ENCODE results near the gene VWC2L. TPM values are rescaled to one million over a fixed set of nuclear protein-coding genes. Genes with fewer than 3 reads are reported as not detected.

Gene VWC2L
- total and polyA plus RNA-seq, 10 of the 15 experiments (the other 5 are each of a cell fraction or from before 2014, with no cell fraction given) = not detected

DNA sequence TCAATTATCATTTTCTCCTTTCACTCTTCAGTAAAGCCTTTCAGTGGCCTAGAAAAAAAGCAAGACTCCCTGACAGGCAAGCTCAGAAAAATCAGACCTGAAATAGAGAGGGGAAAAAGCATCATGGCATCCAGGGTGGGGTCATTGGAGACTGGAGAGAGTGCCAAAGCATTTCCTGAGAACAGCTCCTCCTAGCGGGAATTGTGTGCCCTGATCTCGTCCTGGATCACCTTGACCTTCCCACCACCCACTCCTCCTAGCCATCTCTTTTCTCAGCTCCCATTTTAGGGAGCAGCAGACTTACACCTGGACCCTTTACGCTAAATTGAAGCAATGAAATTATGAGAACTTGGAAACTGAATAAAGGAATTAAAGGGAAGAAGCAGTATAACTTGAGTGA is 176.6 kb downstream of the VWC2L start (continued):
- TF ChIP-seq, protein P1, sequence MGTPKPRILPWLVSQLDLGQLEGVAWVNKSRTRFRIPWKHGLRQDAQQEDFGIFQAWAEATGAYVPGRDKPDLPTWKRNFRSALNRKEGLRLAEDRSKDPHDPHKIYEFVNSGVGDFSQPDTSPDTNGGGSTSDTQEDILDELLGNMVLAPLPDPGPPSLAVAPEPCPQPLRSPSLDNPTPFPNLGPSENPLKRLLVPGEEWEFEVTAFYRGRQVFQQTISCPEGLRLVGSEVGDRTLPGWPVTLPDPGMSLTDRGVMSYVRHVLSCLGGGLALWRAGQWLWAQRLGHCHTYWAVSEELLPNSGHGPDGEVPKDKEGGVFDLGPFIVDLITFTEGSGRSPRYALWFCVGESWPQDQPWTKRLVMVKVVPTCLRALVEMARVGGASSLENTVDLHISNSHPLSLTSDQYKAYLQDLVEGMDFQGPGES (IDR thresholded peaks at IDR 0.05) = no peak
- TF ChIP-seq WRNIP1 (IDR thresholded peaks at IDR 0.05; ENCODE audit: borderline replicate concordance, low read depth, low read length) = no peak
- no peak for TF ChIP-seq SMARCA5 (IDR thresholded peaks at IDR 0.05)
- no peak for TF ChIP-seq ATF7 (IDR thresholded peaks at IDR 0.05; ENCODE audit: low read depth)
- no peak for TF ChIP-seq IRF4 (IDR thresholded peaks at IDR 0.05; ENCODE audit: low read depth, low read length)
- TF ChIP-seq SUPT20H (IDR thresholded peaks at IDR 0.05; ENCODE audit: borderline replicate concordance, control insufficient read depth, low read depth, low read length) = no peak
- TF ChIP-seq ZNF207 (IDR thresholded peaks at IDR 0.05; ENCODE audit: borderline replicate concordance) = no peak
- peak; percentile 21; the same call in 1 of the 2 replicates for TF ChIP-seq SMC3 (IDR thresholded peaks at IDR 0.05; ENCODE audit: borderline replicate concordance, low read length)
- no peak for TF ChIP-seq IKZF2 (IDR thresholded peaks at IDR 0.05)
- no peak for TF ChIP-seq CBX5 (IDR thresholded peaks at IDR 0.05; ENCODE audit: low read depth)
- TF ChIP-seq, protein P2, sequence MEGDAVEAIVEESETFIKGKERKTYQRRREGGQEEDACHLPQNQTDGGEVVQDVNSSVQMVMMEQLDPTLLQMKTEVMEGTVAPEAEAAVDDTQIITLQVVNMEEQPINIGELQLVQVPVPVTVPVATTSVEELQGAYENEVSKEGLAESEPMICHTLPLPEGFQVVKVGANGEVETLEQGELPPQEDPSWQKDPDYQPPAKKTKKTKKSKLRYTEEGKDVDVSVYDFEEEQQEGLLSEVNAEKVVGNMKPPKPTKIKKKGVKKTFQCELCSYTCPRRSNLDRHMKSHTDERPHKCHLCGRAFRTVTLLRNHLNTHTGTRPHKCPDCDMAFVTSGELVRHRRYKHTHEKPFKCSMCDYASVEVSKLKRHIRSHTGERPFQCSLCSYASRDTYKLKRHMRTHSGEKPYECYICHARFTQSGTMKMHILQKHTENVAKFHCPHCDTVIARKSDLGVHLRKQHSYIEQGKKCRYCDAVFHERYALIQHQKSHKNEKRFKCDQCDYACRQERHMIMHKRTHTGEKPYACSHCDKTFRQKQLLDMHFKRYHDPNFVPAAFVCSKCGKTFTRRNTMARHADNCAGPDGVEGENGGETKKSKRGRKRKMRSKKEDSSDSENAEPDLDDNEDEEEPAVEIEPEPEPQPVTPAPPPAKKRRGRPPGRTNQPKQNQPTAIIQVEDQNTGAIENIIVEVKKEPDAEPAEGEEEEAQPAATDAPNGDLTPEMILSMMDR (IDR thresholded peaks at IDR 0.05 in 2 of 3, conservative IDR thresholded peaks at IDR 0.05 in 1 of 3; ENCODE audit: control insufficient read depth in 2 of 3, extremely low read depth in 1 of 3, insufficient read depth in 1 of 3, low read depth in 3 of 3, low read length in 3 of 3) = peak; percentile 32 to 43 (median 33); a peak in 5 of 6 replicates
- no peak for TF ChIP-seq NFYA (IDR thresholded peaks at IDR 0.05; ENCODE audit: borderline replicate concordance, low read depth, low read length)
- TF ChIP-seq, protein P3, sequence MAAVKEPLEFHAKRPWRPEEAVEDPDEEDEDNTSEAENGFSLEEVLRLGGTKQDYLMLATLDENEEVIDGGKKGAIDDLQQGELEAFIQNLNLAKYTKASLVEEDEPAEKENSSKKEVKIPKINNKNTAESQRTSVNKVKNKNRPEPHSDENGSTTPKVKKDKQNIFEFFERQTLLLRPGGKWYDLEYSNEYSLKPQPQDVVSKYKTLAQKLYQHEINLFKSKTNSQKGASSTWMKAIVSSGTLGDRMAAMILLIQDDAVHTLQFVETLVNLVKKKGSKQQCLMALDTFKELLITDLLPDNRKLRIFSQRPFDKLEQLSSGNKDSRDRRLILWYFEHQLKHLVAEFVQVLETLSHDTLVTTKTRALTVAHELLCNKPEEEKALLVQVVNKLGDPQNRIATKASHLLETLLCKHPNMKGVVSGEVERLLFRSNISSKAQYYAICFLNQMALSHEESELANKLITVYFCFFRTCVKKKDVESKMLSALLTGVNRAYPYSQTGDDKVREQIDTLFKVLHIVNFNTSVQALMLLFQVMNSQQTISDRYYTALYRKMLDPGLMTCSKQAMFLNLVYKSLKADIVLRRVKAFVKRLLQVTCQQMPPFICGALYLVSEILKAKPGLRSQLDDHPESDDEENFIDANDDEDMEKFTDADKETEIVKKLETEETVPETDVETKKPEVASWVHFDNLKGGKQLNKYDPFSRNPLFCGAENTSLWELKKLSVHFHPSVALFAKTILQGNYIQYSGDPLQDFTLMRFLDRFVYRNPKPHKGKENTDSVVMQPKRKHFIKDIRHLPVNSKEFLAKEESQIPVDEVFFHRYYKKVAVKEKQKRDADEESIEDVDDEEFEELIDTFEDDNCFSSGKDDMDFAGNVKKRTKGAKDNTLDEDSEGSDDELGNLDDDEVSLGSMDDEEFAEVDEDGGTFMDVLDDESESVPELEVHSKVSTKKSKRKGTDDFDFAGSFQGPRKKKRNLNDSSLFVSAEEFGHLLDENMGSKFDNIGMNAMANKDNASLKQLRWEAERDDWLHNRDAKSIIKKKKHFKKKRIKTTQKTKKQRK (IDR thresholded peaks at IDR 0.05; ENCODE audit: low read depth, low read length) = no peak
